GM21381 (cell line): ENCODE measurements around the gene VSTM4.

Experiments used
- ATAC-seq: cut with Tn5 transposase; IDR thresholded peaks from one replicate; pipeline ENCODE4 v1.9.1; 2021; ENCODE audit warnings: mild to moderate bottlenecking, moderate library complexity; ENCODE audit not compliant: unreplicated experiment

VSTM4 gene

DNA sequence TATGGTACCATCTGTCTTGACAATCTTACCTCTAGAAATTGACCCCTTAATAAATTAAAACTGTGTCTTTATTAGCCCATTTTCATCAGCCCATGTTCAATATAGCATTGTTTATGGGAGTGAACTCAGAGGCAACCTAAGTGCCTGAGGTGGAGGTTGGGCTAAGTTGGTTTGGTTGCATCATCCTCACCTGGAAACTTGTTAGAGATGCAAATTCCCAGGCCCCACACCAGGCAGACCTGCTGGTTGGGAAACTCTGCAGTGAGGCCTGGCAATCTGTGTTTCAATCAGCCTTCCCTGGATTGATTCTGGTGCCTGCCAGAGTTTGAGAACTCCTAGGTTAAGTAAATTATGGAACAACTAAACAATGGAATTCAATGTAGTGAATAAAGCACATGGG is 27.9 kb upstream of the VSTM4 start:
- ATAC-seq: no peak

DNA sequence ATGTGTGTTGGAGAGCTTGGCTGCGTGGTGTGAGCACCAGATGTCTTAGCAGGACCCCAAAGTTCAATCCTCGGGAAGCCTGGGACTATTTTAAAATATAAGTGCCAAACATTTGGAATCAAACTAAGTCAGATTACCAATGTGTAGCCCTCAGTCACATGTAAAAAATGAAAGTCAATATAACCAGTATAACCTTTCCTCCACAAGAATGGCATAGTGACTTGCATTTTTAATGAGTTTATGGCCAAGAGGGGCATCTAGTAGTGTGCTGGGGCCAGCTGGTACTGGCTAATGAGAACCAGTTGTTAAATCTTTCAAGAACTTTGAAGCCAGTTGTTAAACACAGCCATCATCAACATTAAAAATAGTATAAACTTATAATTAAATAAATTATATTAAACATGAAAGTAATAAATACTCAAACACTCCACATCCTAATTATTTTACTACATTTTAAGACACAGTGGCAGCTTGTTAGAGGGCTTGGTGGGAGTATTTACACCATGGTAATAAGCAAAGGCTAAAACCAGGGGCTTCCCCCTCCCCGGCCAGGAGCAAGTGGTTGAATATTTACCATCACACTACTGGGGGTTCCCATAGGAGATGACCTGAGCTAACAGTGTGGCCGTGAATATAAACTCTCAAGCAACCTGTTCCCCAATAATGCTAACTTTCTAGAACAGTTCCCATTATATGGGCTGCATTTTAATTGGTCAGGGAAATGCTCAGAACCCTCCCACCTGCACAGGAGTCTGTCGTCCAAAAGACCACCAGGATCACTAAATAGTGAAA is 26.4 kb upstream of the VSTM4 start:
- ATAC-seq: peak; percentile 62

DNA sequence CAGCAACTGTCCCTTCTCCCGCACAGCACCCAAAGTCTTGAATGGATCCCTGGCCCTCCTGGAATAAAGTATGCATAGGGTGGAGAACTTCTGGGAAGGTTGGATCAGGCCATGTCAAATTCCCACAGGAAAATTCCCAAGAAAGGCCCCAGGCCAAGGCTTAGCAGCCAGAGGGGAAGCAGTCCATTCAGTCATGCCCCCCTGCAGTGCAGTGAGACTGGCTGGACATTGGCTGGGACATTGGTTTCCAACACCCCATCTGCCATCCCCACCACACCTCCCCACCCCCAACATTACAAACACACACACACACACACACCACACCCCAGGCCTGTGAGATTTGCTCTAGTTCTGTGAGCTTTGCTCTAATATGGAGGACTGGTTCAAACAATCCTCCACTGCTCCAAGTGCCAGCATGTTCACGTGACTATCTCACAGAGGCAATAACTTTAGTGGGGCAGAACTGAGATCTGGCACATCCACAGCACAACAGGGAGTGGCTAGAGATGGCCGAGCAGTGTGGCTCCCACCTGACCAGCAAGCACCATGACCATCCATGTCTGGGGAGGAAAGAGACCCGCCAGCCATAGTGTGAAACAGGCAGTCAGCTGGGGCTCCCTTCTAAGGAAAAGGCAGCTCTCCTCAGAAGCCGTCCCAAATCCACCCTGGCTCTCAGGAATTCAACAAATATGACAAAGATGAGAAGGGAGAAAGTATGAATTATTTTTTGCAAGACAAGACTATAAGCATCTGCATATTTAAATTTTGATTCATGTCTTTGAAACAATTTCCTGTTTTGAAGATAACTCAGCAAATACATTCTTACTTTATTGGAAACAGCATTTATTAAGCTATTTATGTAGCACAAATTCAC is 25.2 kb upstream of the VSTM4 start:
- ATAC-seq: no peak

DNA sequence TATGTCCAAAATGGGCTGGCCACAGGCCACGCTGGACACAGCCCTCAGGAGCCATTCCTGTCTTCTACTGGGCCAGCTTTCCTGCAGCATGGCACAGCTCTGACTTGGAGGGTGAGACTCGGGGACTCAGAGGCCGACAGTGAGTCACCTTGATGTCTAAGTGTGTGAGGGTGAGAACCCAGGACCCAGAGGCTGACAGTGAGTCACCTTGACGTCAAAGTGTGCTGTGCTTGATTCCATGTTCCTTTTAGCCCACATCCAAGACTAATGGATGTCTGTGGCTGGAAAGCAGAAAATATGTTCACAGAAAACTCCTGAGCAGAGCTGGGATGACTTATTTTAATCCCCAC is 24.5 kb upstream of the VSTM4 start:
- no peak for ATAC-seq

DNA sequence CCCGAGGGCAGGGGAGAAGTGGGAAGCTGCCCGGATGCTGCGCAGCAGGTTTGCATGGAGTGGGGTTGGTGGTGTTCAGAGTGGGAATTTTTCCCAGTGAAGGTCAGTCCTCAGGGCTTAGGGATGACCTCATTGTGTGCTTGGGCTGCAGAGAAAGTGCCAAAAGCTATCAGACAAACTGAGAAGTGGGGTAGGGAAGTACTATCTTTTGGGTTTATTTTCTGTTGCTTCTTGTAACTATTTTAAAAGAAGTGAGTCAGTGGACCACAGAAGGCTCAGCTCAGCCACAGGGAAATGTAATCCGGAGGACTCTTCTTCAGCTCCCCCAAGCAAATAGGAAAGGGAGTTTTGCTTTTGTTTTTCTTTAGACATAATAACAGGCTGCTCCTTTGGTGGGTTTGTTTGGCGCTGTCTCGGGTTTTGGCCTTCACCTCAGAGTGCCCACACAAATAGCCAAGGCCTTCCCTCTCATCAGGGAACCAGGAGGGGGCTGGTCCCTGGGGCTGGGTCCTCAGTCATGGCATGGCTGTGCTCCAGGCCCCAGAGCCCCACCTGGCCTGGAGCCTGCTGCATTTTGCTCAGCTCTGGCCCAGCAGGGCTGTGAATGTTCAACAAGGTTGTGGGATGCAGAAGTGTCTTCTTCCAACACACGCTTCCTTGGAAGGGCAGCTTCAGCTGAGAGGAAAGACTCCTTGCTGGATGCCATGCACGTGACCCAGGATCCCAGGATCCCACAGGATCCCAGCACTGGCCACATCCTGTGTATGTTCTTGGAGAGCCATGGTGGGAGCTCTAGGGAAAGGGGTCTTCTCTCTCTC is 23.9 kb upstream of the VSTM4 start:
- no peak for ATAC-seq

DNA sequence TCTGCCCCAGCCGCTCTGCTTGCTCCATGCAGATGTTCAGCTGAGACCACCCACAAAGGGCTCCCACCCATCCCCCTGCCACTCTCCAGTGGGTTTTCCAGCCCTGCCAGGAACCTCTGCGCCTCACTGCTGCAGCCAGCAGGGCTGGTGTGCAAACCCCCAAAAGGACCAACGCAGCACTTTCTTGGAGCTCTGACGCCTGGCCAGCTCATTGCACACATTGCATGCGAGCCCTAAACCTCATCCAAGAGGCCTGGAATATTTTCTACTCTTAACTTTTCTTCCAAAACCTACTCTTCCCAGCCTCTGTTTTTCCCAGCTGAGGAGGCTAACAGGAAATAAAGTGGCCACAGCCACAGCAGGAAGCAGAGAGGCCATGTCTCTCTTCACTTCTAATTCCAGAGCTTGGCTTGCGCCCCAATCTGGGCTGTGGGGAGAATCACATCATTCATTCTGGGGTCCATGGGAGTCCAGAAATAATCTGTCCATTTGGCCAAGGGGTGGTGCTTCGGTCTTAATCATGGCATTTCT is 23.1 kb upstream of the VSTM4 start:
- no peak for ATAC-seq

DNA sequence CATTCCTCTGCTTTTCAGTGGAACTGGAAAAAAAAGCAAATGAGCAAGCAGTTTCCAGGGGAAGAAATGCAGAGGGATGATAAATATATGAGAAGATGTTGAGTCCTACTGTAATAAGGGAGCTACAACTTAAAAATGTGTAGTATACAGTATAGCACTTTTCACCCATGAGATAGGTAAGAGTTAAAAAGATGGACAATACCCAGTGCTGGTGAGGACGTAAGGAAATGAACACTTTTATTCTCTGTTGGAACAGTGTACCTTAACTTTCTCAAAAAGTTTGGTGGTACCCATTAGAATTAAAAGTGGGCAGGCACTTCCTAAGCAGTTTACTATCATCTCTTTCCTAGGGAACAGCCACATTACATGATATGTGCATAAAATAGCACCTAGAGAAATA is 21.2 kb upstream of the VSTM4 start:
- ATAC-seq: no peak

DNA sequence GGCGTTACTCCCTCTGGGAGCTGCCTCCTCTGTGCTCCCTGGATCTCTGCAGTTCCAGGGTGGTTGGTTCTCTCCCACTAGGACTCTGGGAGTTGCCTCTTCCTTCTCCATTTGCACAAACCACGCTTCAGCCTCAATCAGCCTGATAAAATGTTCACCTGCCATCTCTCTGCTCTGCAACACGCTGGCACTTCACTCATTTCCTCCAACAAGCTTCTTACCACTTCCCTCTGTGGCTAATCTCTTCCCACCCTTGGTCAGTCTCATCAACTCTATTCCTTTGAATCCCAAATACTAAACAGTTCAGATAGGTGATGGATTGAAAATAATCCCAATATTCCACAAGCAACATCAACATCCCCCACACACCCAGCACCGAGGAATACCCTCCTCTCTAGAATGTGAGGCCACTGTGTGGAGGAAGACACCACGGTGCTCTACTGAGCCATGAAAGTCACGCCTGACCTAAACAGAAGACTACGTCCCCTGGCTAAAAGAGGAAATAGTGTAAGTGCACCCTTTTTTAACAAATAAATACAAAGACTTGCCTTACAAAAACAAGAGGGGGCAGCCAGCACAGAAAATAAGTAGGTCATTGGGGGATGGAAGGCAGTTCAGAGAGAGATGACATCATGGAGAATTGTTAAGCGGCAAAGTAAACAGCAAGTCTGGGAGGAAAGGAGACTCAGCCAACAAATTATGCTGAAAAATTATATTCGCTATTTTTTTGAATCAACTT is 20.4 kb upstream of the VSTM4 start:
- peak; percentile 58 for ATAC-seq

DNA sequence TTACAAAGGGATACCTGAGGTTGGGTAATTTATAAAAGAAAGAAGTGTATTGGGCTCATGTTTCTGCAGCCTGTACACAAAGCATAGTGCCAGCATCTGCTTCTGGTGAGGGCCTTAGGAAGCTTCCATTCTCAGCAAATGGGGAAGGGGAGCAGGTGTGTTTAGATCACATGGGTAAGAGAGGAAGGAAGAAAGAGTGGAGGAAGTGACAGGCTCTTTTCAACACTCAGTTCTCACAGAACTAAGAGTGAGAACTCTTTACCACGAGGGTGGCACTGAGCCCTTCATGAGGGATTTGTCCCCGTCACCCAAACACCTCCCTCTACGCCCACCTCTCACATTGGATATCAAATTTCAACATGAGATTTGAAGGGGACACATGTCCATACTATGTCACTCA is 19.0 kb upstream of the VSTM4 start:
- no peak for ATAC-seq

DNA sequence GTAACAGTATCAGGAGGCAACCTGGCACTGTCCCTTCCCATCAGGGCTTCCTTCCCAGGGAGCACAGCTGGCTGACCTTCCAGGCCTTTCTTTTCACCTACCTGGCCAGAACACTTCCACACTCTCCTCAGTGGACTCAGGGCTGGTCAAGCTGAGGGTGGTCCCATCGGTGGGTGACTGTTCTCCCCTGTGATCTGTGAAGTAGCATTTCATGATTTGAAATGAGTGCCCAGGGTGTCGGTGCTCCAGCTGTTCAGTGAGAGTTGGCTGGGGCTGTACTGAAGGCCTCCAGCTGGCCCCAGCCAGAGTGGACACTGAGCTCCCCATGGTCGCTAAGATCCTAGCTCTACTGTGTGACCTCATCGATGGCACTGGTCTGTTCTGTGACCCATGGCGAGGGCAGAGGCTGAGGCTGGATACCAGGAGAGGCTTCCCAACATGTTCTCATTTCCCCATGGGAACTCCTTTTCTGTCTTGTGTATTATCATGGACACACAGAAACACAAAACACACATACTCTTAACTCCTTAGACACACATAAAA is 18.5 kb upstream of the VSTM4 start, which contains the start of gene FAM170B:
TSS of gene FAM170B (minus strand) at position 316 of the 543 bp plus-strand sequence. CDS start at position 213, 103 bp downstream.
- no peak for ATAC-seq

DNA sequence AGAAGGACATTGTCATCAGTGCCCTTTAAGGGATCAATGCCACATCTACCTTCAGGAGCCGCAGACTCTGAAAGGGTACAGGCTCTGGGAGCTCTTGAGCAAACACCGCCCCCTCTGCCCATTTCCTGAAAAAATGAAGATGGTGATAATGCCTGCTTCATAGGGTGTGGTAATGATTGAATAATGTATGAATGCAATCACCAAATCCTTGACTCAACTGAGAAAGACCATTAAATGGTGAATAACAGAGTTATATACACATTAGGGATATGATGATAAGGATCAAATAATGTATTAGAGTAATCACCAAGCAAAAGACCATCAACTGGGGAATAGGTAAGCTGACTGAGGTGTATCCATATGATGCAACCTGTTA is 17.0 kb upstream of the VSTM4 start:
- ATAC-seq: no peak

DNA sequence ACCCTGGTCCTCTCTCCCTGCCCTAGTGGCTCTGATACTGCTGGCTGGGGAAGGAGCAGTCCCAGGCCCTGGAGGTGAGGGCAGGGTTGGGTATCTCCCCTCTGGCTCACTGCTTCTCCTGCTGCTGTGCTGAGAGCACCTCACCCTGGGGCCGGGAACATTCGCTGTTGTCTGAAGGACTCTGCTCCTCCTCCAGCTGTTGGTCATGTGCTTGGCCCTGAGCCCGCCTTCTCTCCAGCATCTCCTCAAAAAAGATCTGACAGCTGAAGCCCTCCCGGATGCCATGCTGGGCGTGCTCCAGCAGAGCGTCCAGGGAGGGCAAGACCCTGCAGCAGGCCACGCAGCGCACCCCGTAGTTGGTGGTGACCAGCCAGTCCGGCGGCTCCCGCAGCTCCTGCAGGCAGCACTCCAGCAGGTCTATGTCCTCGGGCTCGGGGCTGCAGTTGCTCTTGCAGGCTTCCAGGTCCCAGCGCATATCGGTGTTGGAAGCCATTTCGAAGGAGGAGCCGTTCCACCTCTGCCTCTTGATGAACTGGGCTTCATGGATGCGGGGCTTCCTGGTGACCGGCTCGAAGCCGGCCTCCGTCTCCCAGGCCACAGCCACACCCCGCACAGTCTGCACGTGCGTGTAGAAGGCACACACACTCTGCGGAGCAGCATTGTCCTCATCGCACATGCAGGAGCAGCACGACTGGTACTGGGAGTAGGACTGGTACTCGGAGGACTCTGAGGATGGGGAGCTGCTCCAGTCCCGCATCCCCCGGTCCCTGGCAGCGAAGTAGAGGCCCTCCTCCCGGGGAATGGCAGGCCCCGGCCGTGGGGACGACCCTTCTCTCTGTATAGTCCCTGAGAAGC is 16.4 kb upstream of the VSTM4 start:
- no peak for ATAC-seq

DNA sequence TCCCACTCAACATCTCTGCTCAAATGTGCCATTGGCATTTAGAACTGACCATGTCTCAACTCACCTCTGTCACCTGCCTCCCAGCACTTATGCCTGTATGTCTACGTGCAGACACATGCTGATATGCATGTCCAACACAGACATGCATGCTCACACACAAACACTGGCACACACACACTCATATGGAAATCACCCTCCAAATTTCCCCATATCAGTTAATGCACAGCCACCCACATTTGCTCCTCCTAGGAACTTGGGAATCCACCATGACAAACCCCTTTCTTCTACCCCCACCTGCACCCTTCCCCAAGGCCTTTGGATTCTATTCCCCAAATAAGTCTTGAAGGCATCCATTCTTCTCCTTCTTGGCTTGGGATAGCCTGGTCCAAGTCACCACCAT is 14.1 kb upstream of the VSTM4 start:
- ATAC-seq: no peak

DNA sequence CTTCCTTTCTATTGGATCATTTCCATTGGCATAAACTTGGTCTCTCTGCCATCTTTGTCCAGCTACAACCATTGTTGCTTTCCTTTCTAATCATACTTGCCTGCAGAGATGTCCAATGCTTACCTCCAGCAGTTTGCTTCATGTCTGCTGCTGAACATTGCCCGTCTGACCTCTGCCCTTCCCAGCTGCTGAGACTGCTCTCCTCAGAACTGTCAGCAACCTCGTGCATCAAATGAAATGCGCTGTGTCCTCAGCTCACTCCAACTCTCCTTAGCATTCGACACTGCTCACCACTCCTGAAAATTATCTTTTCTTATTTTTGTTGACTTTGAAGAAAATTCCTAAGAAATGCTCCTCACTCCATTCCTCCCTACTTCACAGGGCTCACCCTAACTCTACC is 13.5 kb upstream of the VSTM4 start:
- no peak for ATAC-seq

DNA sequence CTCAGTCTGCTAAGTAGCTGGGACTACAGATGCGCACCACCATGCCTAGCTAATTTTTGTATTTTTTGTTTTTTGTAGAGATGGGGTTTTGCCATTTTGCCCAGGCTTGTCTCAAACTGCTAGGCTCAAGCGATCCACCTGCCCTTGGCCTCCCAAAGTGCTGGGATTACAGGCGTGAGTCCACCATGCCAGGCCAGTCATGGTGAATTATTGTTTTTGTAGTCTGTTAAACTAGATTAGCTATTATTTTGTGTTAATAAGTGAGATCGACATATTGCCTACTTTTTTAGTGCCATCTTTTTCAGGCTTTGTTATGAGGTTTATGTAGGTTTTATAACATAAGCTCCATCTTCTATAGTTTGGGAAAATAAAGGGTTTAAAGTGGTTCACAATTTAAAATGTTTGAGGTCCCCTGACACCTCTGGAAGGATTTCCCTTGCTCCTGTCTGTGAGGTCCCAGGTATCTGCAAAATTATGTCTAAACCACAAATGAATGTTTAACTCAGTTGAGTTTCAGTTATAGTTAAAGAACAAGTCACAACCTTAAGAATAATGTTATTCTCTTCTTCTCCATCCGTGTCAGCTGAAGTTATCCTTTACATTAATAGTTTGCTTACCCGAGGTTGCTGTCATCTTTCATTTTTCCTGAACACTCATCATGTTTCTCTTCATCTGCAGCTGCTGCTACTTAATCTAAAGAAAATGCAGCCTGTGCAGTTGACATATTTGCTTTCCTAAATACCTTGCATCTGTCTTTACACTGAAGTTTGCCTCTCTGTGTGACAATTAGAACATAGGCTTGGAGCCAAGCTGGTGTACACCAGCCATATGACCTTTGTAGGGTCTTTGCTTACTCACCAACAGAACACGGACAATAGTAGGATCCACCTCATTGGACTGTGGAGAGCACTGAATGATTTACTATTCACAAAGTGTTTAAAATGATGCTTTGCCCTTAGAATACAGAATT is 8.9 kb upstream of the VSTM4 start:
- no peak for ATAC-seq

DNA sequence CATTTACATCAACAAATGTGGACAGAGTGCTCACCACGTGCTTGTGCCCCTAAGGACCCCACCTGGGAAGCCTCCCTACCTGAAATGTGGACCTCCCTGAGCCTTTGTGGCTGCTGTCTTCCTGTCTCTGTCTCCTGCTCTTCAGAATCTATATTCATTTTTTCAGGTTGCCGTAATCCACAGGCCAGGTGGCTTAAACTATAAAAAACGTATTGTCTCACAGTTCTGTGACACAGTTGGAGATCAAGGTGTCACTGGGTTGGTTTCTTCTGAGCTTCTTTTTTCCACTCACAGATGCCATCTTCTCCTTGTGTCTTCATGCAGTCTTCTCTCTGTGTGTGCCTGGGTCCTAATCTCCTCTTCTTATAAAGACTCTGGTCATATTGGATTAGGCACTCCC is 5.6 kb upstream of the VSTM4 start:
- ATAC-seq: no peak

DNA sequence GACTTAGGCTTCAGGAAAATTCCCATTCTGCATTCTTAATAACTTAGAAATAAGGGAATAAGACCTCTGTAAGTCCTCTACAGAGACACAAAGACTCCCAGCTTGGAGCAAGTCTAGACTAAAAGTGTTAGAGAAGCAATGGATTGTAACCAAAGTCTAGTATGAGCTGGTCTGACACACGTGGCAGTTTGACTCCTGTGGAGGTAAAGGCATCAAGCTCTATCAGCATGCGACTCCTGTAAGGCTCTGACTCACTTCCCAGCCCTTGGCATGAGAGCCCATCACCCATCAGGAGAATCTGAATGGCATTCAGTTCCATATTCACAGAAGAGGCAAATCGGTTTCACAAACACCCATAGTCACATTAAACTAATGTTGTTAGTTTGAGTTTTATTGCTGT is 4.4 kb upstream of the VSTM4 start:
- ATAC-seq: no peak

DNA sequence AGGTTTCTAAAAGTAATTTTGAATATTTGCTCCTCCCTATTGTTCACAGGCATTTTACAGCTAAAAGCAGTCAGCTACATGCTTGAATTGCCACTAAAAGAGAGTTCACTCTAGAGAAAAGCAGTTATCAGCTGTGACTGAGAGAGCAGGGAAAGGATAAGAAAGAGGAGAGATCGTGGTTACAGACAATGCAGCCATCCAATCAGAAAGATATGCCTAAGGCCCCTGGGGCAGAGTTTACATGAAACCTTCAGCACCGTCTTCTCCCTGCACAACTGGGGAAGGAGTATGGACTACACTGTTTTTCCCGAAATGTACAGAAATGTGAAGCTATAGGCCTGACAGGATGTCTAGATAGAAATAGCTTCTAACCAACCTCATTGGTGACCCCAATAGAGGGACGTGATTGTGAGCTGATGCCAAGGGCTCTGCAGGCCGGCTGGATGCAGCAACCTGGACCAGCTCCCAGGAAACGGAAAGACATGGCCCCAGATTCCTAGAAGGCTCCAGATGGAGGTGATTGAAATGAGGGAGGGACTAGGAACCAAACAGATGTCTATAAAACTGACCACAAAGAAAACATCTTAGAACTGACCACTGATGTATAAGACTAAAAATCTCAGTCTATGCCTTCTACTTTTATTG is 3.2 kb upstream of the VSTM4 start:
- ATAC-seq: no peak
